NCI-H1436 treated with DMSO at 0.1 percent for 48 hours (cell line): ENCODE data around the gene SLCO2B1.
"Not testable (repeated sequence)": the region's sequence is repeated elsewhere in the genome, so short reads cannot be mapped to it uniquely, and the experiment has no call there.

ENCODE experiments used
- DNase-seq: peaks from one replicate; lab custom pipeline; 2025; lab: John Stamatoyannopoulos, UW

SLCO2B1 gene, protein sequence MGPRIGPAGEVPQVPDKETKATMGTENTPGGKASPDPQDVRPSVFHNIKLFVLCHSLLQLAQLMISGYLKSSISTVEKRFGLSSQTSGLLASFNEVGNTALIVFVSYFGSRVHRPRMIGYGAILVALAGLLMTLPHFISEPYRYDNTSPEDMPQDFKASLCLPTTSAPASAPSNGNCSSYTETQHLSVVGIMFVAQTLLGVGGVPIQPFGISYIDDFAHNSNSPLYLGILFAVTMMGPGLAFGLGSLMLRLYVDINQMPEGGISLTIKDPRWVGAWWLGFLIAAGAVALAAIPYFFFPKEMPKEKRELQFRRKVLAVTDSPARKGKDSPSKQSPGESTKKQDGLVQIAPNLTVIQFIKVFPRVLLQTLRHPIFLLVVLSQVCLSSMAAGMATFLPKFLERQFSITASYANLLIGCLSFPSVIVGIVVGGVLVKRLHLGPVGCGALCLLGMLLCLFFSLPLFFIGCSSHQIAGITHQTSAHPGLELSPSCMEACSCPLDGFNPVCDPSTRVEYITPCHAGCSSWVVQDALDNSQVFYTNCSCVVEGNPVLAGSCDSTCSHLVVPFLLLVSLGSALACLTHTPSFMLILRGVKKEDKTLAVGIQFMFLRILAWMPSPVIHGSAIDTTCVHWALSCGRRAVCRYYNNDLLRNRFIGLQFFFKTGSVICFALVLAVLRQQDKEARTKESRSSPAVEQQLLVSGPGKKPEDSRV

GRCh38 chr11:75150879-75151278, at the start of gene SLCO2B1:
SLCO2B1 (plus strand) TSS chr11:75151107; CDS start chr11:75151382, 275 bp downstream.
- no peak for DNase-seq

DNA sequence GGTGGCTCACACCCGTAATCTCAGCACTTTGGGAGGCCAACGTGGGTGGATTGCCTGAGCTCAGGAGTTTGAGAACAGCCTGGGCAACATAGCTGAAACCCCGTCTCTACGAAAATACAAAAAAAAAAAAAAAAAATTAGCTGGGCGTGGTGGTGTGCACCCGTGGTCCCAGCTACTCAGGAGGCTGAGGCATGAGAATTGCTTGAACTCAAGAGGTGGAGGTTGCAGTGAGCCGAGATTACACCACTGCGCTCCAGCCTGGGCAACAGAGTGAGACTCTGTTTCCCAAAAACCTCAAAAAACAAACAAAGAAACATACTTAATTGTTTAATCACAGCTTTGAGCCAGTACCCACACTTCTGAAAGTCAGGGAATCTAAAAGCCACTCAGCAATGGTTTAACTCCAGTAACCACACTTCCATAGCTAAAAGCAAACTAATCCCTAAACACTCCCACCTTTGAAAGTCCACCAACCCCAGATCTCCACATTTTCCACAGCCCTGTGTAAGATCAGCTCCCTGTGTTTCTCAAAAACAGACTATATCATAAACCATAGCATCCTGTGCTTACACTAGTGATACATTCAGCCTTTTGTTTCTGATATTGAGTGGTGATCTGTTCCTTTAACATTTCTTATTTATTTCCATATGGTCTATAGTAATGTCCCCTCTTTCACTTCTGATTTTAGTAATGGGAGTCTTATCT, 49.3 kb upstream of the SLCO2B1 start:
- DNase-seq, result no peak

- no peak for DNase-seq
Observed at GRCh38 chr11:75103380-75104026, 47.4 kb upstream of the SLCO2B1 start.

DNA sequence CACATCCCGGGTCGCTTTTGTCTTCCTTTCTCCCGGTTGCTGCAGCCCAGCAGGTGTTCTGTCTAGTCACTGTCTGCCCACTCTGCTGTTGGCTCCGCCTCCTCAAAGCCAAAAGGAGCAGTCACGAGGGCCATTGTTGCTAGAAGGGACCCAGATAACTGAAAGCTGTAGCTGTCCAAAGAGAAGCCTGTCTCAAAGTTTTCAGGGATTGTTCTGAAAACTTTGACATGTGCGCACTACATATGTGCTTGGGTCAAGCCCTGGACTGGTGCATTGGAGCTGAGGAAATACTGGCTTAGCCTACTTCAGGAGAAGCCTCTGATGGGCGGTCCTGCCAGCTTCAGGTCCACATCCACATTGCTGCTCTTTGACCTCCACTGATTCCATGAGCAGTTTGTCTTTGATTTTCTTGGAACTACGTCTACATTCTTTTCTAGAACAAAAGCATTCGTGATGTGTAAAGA, 45.4 kb upstream of the SLCO2B1 start:
- no peak for DNase-seq

GRCh38 chr11:75105967-75106681, 44.8 kb upstream of the SLCO2B1 start:
- DNase-seq, result not testable (repeated sequence)

DNA sequence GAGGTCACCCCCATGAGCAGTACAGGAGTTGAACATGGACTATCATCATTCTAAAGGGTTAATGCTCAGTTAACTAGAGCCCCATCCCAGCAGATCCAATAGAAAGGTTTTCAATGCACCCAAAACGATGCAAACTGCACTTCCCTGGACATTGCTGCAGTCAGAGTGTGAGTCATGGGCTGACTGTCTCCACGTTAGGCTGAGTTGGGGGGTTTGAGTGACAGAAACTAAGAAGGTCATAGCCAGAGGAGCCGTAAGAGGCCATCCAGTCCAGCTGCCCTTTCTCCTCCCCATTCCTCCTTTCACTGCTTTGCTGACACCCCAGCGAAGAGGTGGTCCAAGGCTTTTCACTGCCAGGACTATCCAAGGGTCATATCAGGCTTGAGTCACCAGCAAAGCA, 43.7 kb upstream of the SLCO2B1 start:
- no peak for DNase-seq

GRCh38 chr11:75112200-75112599, 38.7 kb upstream of the SLCO2B1 start:
- no peak for DNase-seq

- DNase-seq, result no peak
Observed at GRCh38 chr11:75113030-75113429, 37.9 kb upstream of the SLCO2B1 start.

GRCh38 chr11:75114465-75114864, 36.4 kb upstream of the SLCO2B1 start:
- DNase-seq, result no peak

GRCh38 chr11:75118577-75118976, 32.3 kb upstream of the SLCO2B1 start:
- DNase-seq, result no peak

DNA sequence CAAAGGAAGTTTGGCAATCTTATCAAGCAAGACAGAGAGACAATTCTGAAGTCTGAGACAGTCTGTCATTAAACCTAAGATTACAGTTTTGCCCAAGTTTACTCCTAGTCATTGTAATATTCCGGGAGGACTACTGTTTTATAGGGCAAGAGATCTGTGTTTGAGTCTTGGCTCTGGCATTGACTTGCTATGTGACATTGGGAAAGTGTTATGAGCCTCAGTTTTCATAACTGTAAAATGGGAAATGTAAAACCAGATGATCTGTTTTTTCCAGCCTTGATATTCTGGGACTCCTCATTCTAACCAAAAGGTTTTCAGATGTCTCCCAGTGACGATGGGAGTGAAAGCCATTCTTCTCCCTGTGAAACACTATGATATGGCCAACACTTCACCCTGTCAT, 24.3 kb upstream of the SLCO2B1 start:
- DNase-seq, result no peak

DNA sequence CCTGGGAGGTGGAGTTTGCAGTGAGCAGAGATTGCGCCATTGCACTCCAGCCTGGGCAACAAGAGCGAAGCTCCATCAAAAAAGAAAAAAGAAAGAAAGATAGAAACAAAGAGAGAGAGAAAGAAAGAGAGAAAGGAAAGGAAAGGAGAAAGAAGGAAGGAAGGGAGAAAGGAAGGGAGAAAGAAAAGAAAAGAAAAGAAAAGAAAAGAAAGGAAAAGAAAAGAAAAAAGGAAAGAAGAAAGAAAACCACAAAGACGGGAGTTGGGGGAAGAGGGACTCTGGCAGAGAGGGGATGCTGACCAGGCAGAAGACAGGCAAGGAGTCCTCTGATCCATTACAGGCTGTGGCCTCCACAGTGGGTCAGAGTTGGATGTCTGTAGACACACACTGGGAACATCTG, 18.8 kb upstream of the SLCO2B1 start:
- DNase-seq, result no peak

GRCh38 chr11:75133976-75134375, 16.9 kb upstream of the SLCO2B1 start:
- no peak for DNase-seq

DNA sequence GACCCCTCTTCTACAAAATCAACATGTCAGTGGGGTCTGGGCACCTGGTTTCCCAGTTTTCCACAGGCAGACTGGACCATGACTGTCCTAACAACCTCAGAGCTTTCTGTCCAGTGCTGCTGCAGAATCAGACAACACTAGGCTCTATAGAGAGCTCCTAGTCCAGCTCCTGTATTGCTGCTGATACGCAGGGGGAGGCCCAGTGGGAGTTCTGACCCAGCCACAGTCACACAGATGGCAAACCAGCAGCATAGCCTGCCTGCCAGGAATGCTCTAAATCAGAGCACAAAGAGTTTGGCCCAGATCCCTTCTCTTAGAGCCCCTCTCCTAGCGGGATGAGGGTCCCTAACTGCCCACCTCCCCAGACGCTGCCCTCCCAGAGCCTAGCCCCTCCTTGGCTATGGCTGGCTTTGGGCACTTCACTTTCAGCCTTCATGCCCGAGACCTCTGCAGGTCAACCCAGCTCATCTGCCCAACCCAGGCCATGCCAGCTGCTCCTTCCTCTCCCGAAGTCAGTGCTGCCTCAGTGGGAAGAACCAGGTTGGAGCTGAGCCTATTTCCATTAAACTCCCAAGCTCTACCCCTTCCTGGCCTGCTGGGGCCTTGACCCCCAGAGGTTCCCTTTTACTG, 15.8 kb upstream of the SLCO2B1 start:
- no peak for DNase-seq

GRCh38 chr11:75135651-75136050, 15.3 kb upstream of the SLCO2B1 start:
- no peak for DNase-seq

DNA sequence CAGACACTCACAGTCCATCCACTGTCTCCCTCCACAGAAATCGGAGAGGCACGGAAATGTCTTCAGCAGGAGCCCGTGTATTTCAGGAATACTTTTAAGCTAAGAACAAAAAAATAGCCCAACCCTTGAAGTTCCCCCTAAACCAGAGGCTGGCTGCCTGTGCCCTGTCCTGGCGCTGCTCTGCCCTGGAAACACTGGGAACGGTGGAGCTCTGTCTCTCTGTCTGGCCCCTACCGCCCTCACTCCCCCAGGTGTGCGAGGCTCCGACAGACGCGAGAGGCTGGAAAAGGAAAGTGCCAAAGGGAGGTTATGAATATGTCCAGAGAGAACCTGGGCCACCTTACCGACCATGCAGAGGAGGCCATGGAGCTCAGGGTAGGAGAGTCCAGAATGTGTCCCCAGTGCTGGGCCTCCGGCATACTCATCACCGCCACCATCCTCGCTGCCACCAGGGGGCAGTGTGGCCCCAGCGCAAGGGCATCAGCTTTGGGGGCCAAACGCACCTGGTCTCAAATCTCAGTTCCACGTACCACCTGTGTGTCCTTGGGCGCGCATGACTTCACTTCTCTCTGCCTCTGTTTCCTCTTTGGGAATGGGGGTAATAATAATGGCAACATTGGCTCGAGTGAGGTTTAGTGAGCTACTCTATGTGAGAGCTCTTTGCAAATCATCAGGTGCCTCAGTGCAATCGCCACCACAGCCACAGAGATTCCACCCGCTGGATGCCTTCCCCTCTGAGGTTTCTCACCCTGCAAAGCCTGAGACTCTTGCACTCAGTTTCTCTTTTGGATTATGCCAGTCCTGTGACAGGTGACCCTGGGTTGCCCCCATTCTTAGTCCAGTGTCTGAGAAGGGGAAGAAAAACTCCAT, 10.4 kb upstream of the SLCO2B1 start:
- no peak for DNase-seq

GRCh38 chr11:75141166-75141565, 9.7 kb upstream of the SLCO2B1 start:
- DNase-seq, result no peak

DNA sequence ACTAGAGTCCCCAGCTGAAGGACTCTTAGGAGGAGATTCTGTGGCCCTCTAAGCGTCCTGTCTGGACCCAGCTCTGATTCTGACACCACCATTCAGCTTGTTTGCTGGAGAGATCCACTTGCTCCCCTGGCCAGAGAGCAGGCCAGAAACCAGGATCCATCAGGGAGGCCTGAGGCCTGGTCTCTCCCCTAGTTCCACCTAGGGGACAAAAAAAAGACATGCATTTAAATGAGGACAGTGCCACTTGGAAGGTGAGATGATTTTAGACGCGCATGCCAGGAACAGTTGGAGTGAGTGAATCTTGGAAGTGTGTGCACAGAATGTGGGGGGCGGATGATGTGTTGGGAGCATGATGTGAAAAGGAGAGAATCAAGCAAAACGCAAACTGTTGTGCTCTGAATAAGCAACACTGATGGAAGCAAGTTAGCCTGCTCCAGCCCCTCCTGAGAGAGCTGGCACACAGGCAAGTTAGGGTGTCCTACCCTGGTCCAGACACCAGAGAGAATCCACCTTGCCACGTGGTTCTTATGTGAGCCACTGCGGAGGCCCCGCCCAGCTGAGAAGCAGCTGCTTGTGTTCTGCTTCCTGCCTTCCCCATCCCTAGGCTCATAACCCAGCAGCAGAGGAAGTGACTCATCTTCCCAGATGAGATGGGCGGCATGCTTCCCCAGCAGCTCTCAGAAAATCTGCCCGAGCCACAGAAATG, 8.0 kb upstream of the SLCO2B1 start:
- DNase-seq, result peak; percentile 29

- no peak for DNase-seq
Observed at GRCh38 chr11:75143420-75143731, 7.5 kb upstream of the SLCO2B1 start.

GRCh38 chr11:75144716-75145014, 6.2 kb upstream of the SLCO2B1 start:
- no peak for DNase-seq
